Measurements from ENCODE around the gene MIAT.
"Not testable (repeated sequence)": the region's sequence is repeated elsewhere in the genome, so short reads cannot be mapped to it uniquely, and the experiment has no call there.

The MIAT gene

DNA sequence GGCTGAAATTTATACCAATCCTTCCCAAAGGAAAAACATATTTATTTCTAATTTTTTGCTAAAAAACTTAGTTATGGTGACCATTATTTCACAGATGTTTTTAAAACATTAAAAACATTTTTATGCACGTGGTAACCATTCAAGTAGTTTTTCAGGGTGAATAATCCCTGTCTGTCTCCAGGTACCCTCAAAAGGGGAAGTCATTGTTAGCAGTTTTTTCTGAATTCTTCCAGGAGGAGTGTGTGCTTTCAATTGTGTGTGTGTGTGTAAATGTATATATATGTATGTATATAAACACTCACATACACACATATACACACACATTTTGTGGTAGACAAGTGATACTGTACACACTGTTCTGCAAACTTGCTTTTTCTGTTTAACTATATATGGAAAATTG lies 43.9 kb downstream of the MIAT start:
- DNase-seq = no peak

DNA sequence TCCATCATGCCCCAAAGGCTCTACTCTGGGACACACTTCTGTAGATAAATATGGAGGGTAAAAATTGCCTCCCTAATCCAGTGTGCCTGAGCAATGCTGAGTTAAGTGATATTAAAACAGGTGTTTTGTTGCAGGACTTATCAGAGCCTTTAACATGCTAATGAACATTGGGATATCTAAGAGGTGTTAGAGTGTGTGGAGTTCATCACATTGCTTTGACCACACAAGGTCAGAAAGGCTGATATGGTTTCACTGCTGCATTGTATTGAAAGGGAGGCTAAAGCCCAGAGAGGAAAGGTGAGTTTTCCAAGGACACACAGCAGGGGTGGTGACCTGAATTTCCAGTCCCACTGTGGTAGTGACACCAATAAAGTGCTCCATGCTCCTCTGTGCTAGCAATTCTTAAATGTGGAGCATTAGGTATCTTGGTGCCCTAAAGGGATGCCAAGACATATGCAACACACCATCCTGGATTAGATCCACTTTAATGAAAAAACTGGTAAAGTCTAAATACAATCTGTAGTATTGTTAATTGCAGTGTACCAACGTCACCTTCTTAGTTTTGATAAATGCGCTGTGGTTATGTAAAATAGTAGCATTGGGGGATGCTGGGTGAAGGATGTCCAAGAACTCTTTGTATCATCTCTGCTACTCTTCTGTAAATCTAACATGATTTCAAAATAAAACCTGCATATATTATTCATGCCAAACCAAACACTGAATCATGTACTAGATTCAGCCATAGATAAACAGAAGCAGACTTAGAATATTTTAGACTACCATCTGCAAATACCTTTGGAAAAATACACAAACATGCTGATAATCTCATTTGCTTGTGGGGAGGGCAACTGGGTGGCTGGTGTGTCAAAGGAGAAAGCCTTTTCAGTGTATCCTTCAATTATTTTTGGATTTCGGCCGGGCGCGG lies 45.8 kb downstream of the MIAT start:
- no peak for DNase-seq

DNA sequence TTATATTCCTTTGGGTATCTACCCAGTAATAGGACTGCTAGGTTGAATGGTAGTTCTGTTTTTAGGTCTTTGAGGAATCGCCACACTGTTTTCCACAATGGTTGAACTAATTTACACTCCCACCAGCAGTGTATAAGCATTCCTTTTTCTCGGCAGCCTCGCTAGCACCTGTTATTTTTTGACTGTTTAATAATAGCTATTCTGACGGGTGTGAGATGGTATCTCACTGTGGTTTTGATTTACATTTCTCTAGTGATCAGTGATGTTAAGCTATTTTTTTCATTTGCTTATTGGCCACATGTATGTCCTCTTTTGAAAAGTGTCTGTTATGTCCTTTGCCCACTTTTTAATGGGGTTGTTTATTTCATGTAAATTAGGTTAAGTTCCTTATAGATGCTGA lies 48.0 kb downstream of the MIAT start:
- not testable (repeated sequence) for DNase-seq

DNA sequence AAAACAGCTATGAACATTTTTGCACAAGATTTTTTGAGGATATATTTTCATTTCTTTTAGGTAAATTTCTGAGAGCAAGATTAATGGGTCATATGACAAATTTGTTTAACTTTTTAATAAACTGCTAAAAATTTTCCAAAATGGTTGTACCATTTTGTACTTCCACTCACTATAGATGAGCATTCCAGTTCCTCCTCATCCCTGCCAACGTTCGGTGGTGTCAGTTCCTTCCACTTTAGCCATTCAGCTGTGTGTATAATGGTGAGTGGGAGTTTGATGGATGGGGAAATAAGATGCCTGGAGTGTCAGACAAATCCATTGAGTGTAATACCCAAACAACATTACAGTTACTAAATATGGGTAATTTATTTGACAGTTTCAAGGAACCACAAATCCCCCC lies 49.7 kb downstream of the MIAT start:
- DNase-seq = no peak

DNA sequence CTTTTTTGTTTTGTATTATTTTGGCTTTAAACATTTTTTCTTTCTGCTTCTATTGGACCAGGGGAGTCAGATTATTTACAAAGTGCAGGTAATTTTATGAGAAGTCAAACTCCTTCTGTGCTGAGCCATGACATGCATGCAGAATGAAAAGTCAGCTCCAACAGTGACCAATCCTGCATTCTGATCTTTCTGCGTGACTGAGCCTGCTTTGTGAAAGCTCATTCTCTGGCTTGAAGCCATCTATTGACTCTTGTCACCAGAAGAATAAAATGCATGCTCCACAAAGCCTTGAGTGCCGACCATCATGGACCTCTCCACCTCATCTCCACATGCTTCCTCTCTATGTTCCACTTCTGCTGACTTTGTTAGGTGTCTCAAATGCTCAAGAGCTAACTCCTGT lies 50.2 kb downstream of the MIAT start:
- peak; percentile 4 for DNase-seq

DNA sequence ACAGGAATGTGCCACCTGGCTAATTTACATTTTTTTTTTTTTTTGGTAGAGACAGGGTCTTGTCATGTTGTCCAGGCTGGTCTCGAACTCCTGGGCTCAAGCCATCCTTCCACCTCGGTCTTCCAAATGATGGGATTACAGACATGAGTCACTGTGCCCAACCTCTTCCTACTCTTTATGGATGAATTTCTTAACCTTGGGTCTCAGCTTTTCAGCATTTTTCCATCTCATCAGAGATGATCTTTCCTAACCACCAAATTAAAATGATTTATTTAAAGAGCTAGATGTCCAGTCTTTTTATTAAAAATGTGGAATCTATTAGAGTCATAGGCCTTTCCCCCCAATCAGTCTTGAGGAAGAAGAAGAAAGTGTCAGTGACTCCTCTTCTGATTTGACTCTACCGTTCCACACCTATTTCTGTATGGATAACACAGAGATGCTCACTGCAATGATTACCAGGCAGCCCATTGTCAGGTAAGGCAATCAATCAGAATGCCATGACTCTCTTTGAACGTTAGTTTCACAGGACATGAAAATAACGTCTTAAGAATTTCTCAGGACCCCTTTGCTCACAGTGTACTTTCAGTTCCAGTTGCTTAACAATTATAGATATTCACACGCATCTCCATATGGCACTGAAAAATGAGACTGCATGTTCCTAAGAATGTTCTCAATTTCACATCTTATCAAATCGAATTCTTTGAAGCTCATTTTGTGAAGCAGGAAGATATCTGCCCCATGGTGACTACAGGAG lies 51.0 kb downstream of the MIAT start:
- no peak for DNase-seq

DNA sequence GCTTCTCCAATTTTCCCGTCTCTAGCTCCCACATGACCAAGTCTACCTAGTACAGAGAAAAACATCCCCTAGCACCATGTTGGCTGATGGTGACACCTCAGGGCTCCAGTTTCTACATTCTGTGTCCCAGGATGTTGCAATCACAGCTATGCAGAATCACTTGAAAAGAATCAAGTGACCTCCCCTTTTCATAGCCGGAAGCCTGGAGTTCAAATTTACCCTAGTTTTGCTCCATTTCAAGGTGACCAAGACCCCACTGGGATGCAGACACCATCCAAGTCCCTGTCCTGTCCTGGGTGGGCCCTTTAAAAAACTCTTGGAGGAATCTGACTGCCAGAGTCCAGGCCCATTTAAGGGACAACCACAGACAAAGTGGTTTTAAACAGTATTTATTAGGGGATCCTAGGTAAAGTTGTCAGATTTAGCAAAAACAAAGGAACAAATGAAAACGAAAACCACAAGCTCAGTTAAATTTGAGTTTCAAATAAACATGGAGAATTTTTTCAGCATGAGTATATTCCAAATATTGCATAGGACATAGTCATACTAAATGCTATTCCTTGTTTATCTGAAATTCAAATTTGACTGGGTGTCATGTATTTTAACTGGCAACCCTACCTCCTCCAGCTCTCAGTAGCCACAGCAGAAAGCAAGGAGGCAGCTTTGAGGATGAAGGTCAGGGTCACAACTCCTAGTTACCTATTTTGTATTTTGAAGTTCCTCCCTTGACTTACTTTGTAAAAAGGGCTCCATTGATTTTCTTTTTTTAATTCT lies 52.4 kb downstream of the MIAT start:
- DNase-seq = no peak

DNA sequence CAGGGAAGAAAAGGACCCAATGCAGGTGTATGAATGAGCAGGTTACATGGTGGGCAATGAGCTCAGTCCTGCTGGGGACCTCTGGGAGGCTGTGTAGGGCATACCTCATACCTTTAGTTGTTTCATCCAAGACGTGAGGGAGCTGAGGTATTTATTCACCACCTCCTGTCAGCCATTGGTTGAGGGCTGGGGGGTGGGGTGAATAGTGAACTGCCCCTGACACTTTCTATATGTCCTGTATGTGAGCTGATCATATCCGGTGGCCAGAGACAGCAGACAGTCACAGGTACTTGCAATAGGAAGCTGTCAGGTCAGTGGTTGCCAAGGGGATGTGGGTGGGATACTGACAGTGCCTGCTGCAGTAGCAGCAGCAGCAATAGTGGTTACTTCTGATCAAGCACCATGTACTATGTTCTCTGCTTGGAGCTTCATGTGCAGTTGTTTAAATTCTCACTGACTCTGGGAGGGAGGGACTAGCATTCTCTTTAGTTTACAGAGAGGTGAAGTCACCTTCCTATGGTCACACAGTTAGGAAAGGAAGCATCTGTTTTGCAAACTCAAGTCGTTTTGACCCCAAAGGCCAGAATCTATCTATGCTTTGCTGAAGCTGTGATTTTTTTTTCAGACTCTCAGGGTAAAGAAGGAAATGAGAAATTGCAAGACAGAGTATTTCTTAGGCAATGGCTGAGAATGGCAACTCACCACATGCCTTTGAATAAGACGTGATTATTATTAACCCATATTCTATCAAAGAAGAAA lies 54.0 kb downstream of the MIAT start:
- no peak for DNase-seq

DNA sequence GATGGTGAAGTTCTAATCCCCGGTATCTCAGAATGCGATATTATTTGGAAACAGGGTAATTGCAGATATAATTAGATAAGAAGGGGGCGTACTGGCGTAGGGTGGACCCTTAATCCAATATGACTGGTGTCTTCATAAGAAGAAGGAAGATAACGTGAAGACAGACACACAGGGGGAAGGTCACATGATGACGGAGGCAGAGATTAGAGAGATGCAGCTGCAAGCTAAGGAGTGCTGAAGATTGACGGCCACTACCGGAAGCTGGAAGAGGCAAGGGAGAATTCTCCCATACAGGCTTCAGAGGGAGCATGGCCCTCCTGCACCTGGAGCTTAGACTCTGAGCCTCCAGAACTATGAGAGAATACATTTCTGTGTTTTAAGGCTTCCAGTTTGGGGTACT lies 54.8 kb downstream of the MIAT start:
- no peak for DNase-seq

DNA sequence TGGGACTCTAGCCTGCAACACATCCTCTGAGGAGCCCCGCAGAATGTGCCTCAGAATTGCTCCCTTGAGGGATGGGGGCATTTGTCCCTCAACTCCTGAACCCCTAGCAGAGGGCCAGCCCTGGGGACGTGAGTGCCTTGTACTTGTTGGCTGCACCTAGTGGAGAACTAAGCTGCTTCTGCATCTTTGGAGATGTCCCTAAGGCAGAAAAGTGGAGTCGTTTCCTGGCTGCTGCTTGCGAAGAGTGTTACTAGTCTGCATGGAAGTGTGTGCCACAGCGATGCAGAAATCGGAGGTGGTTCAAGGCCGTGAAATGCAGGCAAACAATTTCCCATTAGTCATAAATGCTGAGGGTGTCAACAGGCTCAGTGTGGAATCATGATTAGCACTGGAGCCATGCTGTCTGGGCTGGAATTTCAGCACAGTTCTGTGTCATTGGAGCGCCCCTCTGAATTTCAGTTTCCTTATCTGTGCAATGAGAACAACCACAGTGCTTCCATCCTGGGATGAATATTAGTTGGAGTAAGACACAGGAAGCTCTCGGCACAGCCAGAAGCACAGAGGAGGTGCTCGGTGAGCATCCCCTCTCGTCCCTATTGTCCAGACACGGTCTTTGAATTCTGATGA lies 56.5 kb downstream of the MIAT start:
- DNase-seq = no peak

DNA sequence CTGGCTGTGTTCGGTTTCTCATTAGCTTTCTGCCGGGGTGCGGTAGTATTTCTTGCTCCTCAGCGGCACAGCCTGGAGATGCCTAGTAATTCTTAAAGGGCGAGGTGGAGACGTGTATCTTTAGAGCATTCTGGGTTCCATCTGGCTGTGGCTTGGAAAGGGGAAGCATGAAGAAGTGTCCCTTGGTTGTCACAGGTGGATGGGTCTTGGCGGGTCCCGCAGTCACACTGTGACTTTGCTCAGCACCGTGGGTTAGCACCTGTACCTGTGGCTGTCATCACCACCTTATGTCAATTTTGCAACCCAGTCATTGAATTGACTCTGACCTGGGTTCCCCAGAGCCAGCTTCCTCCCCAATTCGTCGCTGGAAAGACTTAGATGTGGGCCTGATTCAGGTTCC lies 57.6 kb downstream of the MIAT start:
- DNase-seq = no peak

DNA sequence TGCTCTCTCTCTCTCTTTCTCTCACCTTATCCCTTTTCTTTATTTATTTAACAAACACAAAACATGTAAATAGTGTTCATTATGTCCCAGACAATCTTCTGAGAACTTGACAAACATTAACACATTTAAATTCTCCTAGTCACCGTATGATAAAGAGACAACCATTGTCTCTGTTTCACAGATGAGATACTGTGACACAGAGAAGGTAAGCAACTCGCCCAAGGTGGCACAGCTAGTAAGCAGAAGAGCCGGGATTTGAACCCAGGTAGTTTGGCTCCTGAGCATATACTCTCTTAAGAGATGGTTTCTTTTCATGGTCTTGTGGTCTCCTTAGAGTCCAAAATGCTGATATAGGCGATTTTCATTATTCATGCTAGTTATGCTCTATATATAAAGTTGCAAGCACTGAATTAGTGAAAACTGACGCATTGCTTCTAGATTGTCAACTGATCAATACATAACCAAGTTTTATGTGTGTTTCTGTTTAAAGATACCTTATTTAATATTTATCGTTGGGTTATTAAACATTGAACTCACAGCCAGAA lies 58.1 kb downstream of the MIAT start:
- no peak for DNase-seq

DNA sequence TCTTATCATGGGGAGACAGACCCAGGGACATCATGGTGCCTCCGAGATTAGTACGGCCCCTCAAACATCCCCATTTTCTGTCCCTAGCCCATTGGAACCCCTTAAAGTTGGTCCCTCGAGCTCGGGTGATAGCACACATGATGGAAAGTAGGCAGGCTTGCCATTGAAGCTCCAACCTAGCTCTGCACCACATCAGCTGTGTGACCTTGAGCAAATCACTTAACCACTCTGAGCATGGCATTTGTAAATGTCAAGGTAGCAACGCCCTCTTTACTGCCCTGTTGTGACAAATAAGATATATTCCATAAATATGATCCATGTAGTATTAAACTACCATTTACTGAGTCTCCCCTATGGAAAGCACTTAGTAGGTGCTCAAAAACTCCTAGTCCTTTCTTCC lies 61.1 kb downstream of the MIAT start:
- no peak for DNase-seq

DNA sequence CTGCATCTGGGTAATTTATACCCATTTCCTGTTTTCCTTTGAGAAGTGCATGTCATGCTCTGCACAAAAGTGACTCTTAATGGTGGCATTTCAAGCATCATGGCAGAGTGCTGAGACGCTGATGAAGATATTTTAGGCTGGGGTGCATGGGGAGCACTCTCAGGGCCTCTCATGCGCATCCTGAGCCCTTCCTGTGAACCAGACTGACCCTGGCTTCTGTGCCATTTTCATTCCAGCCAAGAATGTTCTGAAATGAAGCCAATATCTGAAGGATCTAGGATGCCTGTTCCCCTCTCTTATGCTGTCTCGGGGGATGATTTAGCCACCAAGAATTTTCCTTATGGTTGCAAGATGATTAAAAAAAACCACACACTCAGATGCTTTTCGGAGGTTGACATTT lies 61.5 kb downstream of the MIAT start:
- DNase-seq = no peak

DNA sequence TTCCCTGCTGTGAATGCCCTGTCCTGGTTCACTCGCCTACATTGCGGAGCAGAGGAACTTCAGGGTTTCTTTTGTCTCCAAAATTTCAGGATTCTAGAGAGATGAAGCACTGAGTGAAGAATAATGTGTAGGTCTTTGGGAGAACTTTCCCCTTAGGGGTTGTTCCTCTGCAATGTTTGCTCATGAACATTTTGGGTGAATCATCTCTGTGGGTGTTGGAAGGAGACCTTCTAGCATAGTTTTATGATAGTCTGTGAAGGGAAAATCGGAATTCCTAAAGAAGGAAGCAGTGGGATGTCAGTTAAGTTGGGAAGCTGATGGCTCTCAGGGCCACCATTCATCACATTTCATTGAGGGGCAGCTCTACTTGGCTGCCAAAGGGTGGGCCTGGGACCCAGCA lies 64.8 kb downstream of the MIAT start:
- no peak for DNase-seq

DNA sequence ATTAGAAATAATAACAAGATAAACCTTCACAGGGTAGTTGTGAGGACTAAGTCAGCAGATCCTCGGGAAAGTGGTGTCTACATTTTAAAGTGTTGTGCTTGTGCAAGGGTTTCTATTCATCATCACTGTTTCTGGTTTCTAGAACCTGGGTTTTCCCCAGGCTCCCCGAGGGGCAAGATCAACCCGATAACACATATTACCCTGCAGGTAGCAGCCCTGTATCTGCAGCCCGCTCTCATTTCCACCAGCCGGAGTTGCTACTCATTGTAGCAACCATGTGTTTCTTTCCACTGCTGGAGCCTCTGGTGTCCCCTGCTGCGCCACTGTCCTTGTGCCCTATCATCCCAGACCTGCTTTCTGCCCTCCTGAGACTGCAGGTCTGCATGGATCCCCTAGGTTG lies 67.0 kb downstream of the MIAT start:
- DNase-seq = no peak

DNA sequence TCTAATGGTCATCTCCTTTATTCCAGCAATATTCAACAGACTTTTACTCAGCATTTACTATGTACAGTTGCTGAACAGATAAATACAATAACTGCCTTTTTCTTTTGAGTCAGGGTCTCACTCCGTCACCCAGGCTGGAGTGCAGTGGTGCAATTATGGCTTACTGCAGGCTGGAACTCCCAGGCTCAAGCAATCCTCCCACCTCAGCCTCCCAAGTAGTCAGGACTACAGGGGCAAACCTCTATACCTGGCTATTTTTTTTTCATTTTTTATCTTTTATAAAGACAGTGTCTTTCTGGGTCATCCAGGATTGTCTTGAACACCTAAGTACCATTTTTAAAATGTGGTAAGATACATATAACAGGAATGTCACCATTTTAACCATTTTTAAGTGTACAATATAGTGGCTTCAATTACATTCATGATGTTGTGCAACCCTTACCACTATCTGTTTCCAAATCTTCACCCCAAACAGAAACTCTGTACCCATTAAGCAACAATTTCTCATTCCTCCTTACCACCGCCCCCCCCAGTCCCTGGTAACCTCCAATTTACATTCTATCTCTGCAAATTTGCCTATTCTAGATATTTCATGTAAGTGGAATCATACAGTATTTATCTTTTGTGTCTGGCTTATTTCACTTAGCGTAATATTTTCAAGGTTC lies 67.8 kb downstream of the MIAT start:
- no peak for DNase-seq
